AG09309 (cell line): ENCODE data around the gene CFAP410.

Experiments used
- DNase-seq: peaks from one replicate; pipeline ENCODE4 v3.0.0-alpha.2; 2010; ENCODE audit warnings: low read depth
- H3K4me3 ChIP-seq: 2 replicates; pipeline ENCODE4 v1.5.1; 2011; ENCODE audit warnings: mild to moderate bottlenecking, low read depth, low read length, moderate library complexity; ENCODE audit not compliant: control insufficient read depth
- TF ChIP-seq, protein P1 (sequence below): IDR thresholded peaks from 2 replicates; pipeline ENCODE4 v1.5.1; 2011; ENCODE audit warnings: mild to moderate bottlenecking, low read depth, low read length, inconsistent platforms; ENCODE audit not compliant: insufficient read depth, control insufficient read depth; ENCODE audit errors: missing control alignments

The CFAP410 gene

GRCh38 chr21:44338971-44339910 is at the start of gene CFAP410:
Gene CFAP410, minus strand, starts transcription at chr21:44339390. Its CDS starts 196 bp downstream, at chr21:44339194.
- H3K4me3 ChIP-seq, result peak within 1 kb of the TSS; percentile 99
- TF ChIP-seq, protein P1, sequence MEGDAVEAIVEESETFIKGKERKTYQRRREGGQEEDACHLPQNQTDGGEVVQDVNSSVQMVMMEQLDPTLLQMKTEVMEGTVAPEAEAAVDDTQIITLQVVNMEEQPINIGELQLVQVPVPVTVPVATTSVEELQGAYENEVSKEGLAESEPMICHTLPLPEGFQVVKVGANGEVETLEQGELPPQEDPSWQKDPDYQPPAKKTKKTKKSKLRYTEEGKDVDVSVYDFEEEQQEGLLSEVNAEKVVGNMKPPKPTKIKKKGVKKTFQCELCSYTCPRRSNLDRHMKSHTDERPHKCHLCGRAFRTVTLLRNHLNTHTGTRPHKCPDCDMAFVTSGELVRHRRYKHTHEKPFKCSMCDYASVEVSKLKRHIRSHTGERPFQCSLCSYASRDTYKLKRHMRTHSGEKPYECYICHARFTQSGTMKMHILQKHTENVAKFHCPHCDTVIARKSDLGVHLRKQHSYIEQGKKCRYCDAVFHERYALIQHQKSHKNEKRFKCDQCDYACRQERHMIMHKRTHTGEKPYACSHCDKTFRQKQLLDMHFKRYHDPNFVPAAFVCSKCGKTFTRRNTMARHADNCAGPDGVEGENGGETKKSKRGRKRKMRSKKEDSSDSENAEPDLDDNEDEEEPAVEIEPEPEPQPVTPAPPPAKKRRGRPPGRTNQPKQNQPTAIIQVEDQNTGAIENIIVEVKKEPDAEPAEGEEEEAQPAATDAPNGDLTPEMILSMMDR, result no peak
- DNase-seq, result peak; percentile 72

DNA sequence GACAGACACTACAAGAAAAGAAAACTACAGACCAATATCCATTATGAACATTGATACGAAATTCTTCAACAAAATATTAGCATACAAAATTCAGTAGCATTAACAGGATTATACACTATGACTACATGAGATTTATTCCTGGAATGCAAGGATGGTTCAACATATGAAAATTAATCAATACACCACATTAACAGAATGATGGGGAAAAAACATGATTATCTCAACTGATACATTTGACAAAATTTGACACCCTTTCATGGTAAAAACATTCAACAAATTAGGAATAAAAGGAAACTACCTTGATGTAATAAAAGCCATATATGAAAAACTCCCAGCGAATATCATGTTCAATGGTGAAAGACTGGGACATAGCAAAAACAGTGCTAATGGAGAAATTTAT is 45.8 kb upstream of the CFAP410 start:
- TF ChIP-seq, protein P1, result no peak

DNA sequence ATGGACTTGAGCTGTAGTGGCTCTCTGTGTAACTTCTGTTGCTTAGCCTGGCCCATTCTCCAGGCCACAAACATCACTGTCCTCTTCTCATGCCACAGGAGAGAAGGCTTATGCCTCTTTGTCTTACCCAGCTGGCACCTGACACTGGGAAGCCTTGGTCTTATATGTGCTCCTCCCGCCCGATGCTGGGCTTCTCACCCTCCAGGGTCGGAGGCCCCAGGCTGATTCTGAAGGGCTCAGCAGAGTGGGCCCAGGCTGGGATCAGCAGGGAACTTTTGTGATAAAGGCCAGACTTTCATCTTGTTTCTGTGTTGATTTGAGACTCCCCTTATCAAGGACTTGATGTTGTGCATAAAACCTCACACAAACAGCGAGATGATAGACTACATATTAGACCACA is 44.0 kb upstream of the CFAP410 start:
- DNase-seq, result no peak
- TF ChIP-seq, protein P1, result no peak
- H3K4me3 ChIP-seq, result no peak overlapping the region

More for the DNA sequence above, 45.8 kb upstream of the CFAP410 start:
- no peak for DNase-seq
- H3K4me3 ChIP-seq, result no peak overlapping the region

DNA sequence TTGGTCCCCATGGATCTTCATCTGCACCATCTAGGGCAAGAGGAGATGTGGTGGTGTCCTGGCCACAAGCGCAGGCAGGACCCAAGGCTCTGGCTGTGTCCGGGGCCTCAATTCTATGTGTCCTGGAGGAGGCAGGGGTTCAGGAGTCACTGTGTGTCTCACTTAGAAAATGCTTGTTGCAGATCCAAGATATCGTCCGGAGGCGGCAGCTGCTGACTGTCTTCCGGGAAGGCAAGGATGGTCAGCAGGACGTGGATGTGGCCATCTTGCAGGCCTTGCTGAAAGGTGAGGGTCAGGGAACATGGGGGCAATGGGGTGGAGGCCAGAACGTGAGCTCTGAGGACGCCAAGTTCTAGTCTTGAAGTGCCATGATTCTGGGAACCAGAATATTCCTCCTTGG is 43.3 kb upstream of the CFAP410 start:
- no peak for DNase-seq
- TF ChIP-seq, protein P1, result no peak
- no peak overlapping the region for H3K4me3 ChIP-seq

GRCh38 chr21:44381874-44382273 is 42.7 kb upstream of the CFAP410 start:
- TF ChIP-seq, protein P1, result no peak
- no peak for DNase-seq

DNA sequence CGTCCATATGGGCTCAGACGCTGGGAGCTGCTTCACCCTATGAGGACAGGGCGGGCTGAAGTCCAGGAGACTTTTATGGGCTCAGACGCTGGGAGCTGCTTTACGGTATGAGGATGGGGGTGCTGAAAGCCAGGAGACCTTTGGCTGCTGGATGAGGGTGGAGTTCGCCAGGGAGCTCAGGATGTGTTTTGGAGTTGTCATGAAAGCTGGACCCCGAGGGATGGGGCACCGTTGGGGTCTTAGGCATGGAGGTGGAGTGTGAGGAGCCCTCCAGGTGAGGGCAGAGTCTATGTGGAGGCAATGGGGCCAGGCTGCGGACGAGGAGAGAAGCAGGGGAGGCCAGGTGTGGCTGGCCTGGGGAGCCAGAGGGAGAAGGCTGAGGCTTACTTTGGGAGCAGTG is 41.7 kb upstream of the CFAP410 start:
- DNase-seq, result no peak
- H3K4me3 ChIP-seq, result no peak overlapping the region
- TF ChIP-seq, protein P1, result no peak

More at GRCh38 chr21:44381874-44382273, 42.7 kb upstream of the CFAP410 start:
- no peak overlapping the region for H3K4me3 ChIP-seq
